ENCODE results near the gene ATP1A3.

DNA sequence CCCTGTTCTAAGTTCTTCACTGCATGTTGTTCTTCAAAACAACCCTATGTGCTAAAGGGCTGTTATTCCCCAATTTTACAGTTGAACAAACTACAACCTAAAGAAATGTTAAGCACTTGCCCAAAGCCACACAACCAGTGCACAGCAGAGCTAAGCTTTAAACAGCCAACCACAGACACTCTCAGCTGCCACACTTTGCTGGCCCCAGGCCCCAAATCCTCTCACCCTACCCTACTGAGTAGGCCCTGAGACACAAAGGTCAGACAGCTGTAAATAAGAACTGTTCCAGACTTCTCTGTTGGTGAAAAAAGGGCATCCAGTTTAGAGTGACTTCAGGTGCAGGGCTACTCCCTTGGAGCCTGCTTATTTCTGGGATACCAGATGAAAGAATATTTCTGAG is 46.0 kb upstream of the ATP1A3 start:
- TF ChIP-seq, protein P1, sequence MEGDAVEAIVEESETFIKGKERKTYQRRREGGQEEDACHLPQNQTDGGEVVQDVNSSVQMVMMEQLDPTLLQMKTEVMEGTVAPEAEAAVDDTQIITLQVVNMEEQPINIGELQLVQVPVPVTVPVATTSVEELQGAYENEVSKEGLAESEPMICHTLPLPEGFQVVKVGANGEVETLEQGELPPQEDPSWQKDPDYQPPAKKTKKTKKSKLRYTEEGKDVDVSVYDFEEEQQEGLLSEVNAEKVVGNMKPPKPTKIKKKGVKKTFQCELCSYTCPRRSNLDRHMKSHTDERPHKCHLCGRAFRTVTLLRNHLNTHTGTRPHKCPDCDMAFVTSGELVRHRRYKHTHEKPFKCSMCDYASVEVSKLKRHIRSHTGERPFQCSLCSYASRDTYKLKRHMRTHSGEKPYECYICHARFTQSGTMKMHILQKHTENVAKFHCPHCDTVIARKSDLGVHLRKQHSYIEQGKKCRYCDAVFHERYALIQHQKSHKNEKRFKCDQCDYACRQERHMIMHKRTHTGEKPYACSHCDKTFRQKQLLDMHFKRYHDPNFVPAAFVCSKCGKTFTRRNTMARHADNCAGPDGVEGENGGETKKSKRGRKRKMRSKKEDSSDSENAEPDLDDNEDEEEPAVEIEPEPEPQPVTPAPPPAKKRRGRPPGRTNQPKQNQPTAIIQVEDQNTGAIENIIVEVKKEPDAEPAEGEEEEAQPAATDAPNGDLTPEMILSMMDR (IDR thresholded peaks at IDR 0.05), result no peak
- TF ChIP-seq ZFX (IDR thresholded peaks at IDR 0.05; ENCODE audit: borderline replicate concordance), result no peak
